Measurements from ENCODE around the gene TST. TPM values are rescaled to one million over a fixed set of nuclear protein-coding genes. Genes with fewer than 3 reads are reported as not detected.

Gene TST
- total and polyA plus RNA-seq, 9 of the 15 experiments (the other 6 are each of a cell fraction or from before 2014, with no cell fraction given), result 1.4 to 26.9 (median 12.4) TPM

- BruUV-seq (replicated peaks), result no TSS peak
- ATAC-seq, result no peak
- no peak for TF ChIP-seq TAL1 (IDR thresholded peaks at IDR 0.05)
- TF ChIP-seq ID3 (CRISPR knock-in tag; IDR thresholded peaks at IDR 0.05), result no peak
- TF ChIP-seq ID3 (tag; IDR thresholded peaks at IDR 0.05), result no peak
- no peak for TF ChIP-seq SMC3 (conservative IDR thresholded peaks at IDR 0.05; ENCODE audit: insufficient read depth, low read depth, low read length)
- TF ChIP-seq TFAM (CRISPR knock-in tag; conservative IDR thresholded peaks at IDR 0.05), result no peak
- TF ChIP-seq ZBTB40 (IDR thresholded peaks at IDR 0.05), result no peak
- TF ChIP-seq ZBTB40 (CRISPR knock-in tag; IDR thresholded peaks at IDR 0.05), result no peak
- no peak for TF ChIP-seq TAF15 (IDR thresholded peaks at IDR 0.05; ENCODE audit: low read depth, low read length)
- no peak for TF ChIP-seq ATF6 (CRISPR knock-in tag; IDR thresholded peaks at IDR 0.05)
- TF ChIP-seq HMG20A (CRISPR knock-in tag; conservative IDR thresholded peaks at IDR 0.05), result no peak
- TF ChIP-seq ZNF384 (IDR thresholded peaks at IDR 0.05; ENCODE audit: low read depth, low read length), result no peak
- no peak for TF ChIP-seq ZNF668 (CRISPR knock-in tag; IDR thresholded peaks at IDR 0.05)
These were observed 21.5 kb downstream of the TST start for GRCh38 chr22:36997746-36998145.

More at GRCh38 chr22:36997746-36998145, 21.5 kb downstream of the TST start:
- DNase-seq (ENCODE audit: extremely low read depth in 1 of 4, low spot score in 3 of 4), result no peak
- Histone ChIP-seq H3K36me3 (ENCODE audit: control insufficient read depth, insufficient read depth, low read length) (no peaks in the 10 kb centered on the region), H3K4me3 (no peak overlapping the region), H3K4me1 (replicated peaks in 1 of 2; ENCODE audit: control insufficient read depth in 2 of 2, insufficient read depth in 2 of 2, low read length in 2 of 2) (peaks cover 2 to 8% of the 10 kb centered on the region in 2 experiments; a peak in 3 of 5 replicates), H3K9me1 (ENCODE audit: control insufficient read depth, insufficient read depth, low read length) (no peaks in the 10 kb centered on the region), H3K79me2 (ENCODE audit: control insufficient read depth, insufficient read depth, low read length) (no peaks in the 10 kb centered on the region), H3K9ac (ENCODE audit: insufficient read depth in 1 of 2, low read depth in 2 of 2, low read length in 2 of 2) (no peak overlapping the region), H3K27me3 (ENCODE audit: control insufficient read depth in 2 of 2, insufficient read depth in 2 of 2, low read length in 2 of 2) (no peaks in the 10 kb centered on the region; a peak in 1 of 5 replicates), H3K9me3 (replicated peaks; ENCODE audit: control insufficient read depth, insufficient read depth, low read depth, low read length) (no peaks in the 10 kb centered on the region), H3K27ac (ENCODE audit: extremely low read depth, low read depth, low read length) (no peak overlapping the region), H2AFZ (ENCODE audit: low read depth, low read length) (no peak overlapping the region), H3K4me2 (ENCODE audit: insufficient read depth, low read length) (no peak overlapping the region), H4K20me1 (replicated peaks; ENCODE audit: control insufficient read depth, insufficient read depth, low read length) (no peaks in the 10 kb centered on the region)
- FAIRE-seq, result no peak
- CTCF ChIA-PET (ENCODE audit: low intra/inter-chr PET ratio), result interaction anchor here (1.1 kb wide), 1 partner anchor 17 kb away, joined by 4 read pairs; no protein-coding TSS in a partner anchor
- POLR2A ChIA-PET, result interaction anchor here (0.9 to 1.3 kb wide), 2 partner anchors 12 to 17 kb away, joined by 3 read pairs; no protein-coding TSS in a partner anchor
- in situ Hi-C loops (cut with MboI), result no loop called here
- intact Hi-C loops (cut with micrococcal nuclease), result no loop called here
- WGBS (ENCODE audit: insufficient coverage, low coverage, missing lambda C conversion rate), result 4% methylated on average over 2 of the region's 2 CpGs

All from K562 (cell line).